HG02571 (cell line): Measurements from ENCODE around the gene SMIM1.

Experiments used
- ATAC-seq: cut with Tn5 transposase; IDR thresholded peaks from one replicate; pipeline ENCODE4 v1.9.1; 2021; ENCODE audit warnings: mild to moderate bottlenecking, moderate library complexity; ENCODE audit not compliant: unreplicated experiment

SMIM1 gene

DNA sequence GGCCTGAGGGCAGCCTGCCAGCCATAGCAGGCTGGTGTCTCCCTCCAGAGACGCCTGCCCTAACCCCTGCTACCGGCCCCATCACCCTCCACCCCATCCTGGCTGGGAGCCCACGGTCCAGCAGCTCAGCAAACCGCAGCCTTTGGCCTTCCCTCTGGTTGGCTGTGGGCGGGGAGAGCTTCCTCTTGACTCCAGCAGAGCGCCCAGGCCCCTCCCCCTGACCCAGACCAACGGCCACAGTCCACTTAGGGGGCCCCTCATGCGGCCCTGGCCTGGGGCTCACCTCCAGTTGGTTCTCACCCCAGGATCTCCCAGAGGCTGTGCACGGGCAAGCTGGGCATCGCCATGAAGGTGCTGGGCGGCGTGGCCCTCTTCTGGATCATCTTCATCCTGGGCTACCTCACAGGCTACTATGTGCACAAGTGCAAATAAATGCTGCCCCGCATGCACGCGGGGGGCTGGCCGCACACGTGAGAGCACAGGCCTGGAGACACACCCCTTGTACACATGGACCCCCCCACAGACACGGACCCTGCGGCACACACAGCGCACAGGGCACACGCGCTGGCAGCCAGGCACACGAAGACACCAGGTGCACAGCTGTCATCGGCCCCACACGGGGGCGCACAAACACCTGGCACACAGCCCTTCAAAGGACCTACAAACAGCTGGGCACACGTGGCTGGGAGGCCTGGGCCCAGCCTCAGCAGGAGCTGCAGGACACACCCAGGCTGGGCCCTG lies 3.1 kb downstream of the SMIM1 start:
- no peak for ATAC-seq

DNA sequence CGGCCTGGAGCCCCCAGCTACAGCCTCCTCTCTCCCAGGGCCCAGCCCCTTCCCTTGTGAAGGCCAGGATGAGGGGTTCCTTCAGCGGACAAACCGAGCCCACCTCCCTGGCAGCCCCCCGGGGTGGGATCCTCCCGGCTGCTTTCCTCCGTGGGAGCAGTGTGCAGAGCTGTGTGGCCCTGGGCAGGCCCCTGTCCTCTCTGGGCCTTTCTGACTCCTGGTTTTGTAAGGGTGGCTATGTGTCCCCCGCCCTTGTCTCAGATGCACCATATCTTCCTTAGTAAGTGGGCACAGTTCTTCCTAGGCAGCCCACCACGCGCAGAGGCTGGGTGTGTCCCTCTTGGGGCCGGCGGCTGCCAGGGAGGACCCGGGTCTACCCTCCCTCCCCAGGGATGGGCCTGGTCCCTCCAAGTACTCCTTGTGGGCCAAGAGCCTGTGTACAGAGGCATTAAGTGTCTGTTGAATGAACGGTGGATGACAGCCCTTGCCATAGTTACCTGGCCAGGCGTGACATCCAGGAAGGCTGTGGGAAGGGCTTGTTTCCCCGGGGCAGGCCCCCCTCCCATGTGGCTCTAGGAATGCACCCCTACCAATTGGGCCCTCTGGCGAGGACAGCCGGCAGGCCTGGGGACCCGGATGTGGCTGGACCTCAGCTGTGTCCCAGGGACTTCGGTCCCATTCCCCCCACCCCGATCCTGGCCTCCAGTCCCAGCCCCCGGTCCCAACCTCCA lies 3.8 kb downstream of the SMIM1 start:
- no peak for ATAC-seq

DNA sequence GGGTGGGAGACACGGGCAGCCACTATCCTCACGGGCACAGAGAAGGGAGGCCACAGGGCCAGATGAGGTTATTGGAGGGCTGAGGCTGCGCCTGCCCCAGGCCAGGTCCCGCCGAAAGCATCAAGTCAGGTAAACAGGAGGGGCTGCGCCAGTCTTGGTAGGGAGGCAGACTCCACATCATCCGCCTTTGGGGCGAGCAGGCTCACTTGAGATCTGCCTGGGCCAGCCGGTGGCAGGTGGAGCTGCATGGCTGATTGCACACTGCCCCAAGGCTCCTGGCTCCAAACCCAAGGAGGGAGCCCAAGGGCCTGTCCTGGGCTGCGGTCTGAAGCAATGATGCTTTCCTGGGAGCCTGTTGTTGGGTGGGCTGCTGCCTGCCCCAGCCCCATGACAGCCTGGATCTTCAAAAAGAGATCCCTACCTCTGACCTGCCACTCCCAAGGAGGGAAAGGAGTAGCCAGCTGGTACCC lies 4.6 kb downstream of the SMIM1 start:
- ATAC-seq = no peak

DNA sequence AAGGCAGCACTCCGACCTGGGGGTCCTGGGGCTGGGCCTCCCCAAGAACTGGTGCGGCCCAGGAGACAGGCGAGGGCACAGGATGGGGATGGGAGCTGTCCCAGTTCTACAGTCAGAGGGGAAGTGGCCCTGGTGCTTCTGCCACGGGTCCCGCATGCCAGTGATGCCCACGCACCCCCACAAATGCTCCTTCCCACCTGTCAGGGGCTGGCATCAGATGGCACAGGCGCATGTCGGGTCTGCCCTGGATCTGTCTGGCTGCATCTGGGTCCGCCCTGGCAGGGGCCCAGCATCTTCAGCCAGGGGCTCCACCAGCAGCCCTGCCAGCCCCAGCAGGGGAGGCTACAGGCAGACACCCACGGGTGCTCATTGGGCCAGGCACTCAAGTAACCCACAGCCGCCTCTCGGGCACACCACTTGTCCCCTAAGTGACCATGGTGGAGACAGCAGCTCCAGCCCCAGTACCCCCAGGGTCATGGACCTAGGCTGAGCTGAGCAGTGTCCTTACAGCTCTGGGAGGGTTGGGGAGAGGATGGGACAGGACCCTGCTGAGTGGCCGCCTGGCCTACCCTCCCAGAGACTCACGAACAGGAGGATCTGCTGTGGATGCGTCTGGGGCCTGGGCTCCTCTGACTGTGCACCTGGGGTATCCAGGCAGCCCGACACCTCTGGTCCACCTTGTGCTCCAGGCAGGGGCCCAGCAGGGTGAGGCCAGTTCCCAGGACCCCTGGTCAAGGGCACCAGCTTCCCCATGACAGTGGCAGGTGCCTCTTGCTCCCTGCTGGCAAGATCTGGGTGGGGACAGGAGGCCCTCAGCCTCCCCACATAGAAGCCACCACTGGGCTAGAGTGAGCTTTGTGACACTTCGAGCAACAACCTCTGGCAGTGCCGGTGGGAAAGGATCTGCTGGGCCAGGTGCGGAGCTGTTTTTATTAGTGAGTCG lies 5.4 kb downstream of the SMIM1 start:
- no peak for ATAC-seq

DNA sequence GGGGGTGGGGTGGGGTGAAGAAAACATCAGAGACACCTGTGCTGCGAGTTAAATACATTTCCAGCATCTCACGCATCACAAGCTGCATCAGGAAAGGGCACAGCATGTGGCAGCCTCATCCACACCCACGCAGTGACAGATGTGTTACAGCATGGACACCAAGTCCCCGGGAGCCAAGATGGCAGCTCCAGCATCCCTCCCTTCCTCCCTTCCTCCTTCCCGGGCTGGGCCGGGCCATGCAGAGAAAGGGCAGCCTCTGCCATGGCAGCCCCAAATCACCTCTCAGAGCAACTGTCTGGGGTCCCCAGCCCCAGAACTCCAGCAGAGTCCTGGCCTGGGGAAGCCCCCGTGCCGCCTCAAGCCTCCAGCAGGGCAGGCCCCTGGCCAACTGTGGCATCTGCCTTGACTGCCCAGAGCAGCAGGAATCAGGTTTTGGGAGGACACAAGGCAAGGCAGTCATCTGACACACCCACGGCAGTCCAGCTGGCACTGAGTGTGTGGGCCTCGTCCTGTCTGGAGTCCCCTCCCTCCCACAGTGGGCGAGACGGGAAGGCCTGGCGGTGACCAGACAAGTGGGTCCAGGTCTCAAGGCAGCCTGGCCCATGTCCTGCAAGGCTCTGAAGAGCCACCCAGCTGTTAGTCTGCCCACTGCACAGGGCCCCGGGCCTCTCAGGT lies 6.2 kb downstream of the SMIM1 start:
- no peak for ATAC-seq

DNA sequence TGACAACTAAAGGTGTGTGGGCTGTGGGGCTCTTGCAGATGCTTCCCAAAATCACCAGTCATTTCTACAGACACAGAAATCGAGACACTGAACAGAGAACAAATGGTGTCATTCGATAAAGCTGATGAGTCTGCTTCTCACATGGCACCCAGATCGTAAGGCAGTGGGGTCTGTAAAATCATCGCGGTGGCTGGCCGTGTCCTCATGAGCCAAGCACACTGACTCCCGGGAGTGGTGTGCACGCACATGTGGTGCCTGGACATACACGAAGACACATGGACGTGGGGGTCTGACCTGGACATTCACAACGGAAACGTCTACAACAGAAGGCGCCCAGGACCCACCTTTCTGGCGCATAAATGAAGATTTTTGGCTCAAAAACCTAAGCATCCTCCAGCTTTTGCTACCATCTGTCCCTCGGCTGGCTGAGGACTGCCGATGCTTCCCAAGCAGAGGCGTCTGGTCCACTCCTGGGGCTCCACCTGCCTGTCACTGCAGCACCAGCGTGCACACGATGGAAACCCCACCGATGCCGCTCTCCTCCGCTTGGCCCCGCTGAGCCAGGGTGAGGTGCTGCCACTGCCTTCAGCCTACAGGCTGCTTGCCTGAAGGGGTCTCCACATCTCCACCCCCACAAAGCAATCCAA lies 6.8 kb downstream of the SMIM1 start:
- ATAC-seq = no peak

DNA sequence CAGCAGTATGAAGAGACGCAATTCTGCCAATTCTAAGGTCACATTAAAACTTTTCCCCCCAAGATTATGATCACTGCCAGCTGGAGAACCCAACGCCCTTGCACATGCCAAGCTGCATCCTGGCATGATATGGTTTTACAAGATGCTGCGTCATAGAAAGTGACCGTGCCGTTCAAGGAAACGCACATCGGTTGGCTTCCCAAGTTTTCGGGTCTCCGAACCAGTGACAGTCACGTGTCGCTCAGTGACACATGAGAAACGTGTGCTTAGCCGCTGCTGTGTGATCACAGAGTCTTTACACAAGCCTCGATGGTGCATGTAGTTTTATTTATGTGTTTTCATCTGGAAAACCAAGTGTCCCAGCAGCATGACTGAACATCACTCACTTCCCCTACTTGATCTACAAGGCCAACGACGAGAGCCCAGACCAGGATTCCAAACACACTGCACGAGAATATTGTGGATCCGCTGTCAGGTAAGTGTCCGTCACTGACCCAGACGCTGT lies 7.4 kb downstream of the SMIM1 start:
- no peak for ATAC-seq

DNA sequence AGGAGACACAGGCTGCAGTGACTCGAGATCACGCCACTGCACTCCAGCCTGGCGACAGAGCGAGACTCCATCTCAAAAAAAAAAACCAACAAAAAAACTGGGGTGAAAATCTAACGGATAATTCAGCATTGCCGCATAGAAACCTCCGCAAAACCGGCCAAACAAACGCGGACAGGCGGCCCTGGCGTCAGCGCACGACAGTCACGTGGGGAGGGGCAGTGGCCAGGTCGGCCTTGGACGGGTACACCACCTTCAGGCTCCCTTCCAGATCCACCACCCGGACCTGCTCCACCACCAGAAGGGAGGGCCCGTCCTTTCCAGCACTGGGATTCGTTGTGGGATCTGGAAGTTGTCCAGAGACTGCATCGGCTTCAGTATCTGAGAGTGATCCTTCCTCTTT lies 8.4 kb downstream of the SMIM1 start:
- no peak for ATAC-seq

DNA sequence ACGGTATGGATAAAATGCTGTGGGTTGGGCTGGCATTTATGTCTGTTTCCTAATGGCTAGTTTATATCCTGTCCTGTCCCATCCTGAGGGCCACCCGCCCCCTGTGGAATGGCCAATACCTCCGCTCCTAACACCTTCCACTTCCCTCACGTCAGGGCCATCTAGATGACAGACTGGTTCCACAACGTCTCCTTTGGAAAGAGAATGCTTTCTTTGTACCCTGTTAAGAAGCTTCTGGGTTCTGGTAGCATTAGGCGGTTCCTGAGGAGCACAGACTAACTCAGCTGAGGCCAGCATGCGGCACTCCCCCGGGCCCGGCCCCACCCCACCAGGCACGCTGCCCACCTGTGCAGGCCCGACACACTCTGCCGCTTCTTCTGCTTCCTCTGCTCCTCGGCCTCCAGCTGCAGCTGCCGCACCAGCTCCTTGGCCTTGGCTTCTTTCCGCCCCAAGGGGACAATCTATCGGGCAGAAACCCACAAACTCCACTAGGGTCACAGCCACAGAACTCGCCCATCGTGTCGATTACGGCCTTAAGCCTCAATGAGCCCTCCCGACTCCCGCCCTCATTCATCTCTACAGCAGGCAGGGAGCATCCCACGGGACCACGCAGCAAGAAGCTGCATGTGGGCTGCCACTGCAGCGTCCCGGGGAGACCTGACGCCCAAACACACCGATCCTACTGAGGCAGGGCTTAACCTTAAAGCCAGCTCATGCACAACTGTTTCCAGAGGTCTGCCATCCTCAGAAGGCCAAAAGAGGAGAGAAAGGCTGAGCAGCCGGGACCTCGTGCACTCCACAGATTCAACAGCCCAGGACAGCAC lies 11.3 kb downstream of the SMIM1 start:
- ATAC-seq = no peak

DNA sequence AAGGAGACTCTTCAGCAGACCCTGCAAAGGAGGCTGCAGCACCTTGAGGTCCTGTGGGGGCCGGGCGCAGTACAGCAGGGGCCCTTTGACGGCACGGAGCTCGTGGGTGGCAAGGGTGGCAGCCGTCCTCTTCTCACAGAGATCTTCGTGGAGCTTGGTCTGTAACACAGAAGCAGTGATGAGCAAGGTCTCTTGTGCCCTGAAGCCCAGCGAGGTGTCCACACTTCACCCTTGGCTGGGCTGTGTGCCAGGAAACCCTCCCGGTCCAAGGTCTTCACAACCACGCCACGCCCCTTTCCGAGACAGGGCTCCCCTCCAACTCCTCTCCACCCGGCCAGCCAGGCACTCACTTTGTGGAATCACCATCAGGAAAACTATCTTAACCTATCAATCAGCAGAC lies 12.5 kb downstream of the SMIM1 start:
- no peak for ATAC-seq

DNA sequence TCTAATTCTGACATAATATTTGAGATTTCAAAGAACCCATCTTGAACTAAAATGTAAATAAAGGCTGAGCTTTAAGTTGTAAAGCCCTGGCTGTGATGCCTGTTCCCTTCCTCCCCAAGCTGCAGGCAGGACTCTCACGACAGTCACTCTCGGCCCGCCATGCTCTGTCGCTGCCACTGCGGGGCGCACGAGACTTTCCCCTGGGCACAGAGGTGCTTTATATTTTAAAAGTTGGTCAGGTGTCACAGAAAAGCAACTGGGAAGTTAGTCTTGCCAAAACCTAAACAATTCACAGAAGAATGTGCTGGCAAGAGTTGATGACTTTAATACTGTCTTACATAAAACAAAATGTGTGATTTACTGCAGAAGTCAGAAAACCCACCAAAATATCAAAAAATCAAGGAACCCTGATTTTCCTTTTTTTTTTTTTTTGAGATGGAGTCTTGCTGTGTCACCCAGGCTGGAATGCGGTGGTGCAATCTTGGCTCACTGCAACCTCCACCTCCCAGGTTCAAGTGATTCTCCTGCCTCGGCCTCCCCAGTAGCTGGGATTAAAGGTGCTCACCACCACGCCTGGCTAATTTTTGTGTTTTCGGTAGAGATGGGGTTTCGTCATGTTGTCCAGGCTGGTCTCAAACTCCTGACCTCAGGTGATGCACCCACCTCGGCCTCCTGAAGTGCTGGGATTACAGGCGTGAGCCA lies 13.1 kb downstream of the SMIM1 start:
- ATAC-seq = no peak

DNA sequence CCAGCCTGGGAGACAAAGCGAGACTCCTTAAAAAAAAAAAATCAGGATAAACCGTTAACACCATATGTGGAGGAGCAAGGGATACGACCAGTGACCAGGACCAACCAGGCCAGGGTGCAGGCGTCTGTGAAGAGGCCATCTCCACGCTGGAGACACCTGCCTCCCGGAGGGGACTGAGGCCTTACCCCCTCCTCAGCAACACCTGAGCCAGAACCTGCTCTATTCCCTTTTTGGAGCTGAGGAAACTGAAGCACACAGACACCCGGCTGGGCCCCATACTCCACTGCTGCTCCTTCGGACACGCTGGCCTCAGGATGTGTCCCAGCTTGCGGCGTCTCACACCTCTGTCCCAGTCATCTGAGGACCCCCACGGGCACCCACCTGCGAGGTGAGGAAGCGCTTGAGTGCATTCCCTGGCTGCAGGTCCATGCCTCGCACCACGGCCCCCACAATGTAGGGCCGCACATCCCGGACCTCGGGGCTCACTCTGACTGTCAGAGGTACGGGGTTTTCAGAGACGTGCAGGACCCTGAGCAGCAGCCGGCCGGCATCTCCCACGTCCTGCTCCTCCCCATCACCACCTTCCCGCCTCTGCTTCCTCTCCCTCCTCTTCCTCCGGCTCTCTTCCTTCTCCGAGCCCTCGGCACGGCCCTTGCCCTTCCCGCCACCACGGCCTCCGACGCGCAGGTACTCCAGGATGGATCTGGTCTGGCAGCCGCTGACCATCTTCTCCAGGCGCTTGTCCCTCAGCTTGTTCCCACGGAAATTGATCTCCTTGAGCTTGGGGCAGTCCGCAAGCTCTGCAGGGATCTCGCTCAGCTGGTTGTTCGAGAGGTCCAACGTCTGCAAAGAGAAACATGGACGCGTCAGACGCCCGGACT lies 14.2 kb downstream of the SMIM1 start:
- ATAC-seq = no peak

DNA sequence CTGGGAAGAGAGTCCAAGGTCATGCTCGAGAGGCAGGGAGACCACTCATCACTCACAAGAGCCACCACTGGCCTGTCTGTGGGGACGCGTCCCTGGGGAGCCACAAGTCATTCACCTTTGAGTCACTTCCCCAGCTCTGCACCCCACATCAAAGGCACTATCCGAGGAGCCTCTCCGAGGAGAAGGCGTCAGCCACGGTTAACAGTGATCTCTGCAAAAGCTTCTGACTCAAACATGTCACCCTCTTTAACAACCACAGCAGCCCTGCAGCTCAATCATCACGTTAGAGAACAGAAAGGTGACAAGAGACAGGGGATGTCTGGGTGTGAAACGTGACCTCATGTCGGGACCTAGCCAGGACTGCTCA lies 14.8 kb downstream of the SMIM1 start:
- no peak for ATAC-seq

DNA sequence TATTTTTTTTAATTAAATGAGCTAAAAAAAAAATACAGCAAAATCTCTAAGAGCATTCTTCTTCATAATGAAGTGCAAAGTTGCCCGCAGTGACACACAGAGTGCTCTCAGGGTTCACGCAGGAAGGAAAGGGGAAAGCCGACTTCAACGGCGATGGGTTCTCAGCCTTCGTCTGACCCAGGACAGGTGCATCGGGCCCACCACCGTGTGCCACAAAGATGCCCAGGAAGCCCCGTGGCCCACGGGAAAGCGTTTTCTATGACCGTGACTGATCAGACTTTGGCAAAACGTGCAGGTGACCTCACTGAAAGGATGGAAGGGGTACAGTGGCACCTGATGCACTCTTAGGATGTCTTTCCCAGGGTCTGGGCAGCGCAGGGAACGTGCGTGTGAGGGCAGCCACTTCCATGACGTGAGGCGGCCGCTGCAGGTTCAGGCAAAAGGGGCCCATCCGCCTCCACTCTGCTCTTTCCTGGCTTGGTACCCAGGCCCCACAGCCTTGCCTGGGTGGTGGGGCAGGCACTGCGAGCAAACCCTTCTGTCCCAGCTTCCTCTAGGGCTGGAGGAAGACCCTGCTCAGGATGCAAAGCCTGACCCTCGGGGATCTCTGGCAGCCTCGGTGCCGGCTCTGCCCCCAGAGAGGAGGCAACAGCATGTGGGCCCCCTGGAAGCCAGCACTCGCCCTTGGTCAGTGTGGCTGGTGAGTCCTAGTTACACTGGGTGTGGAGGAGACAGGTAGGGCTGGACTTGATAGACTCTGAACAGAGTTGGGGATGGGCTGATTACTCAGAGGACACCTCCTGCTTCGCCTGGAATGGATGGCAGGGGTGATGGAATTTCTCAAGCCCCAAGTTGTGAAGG lies 15.4 kb downstream of the SMIM1 start:
- no peak for ATAC-seq

DNA sequence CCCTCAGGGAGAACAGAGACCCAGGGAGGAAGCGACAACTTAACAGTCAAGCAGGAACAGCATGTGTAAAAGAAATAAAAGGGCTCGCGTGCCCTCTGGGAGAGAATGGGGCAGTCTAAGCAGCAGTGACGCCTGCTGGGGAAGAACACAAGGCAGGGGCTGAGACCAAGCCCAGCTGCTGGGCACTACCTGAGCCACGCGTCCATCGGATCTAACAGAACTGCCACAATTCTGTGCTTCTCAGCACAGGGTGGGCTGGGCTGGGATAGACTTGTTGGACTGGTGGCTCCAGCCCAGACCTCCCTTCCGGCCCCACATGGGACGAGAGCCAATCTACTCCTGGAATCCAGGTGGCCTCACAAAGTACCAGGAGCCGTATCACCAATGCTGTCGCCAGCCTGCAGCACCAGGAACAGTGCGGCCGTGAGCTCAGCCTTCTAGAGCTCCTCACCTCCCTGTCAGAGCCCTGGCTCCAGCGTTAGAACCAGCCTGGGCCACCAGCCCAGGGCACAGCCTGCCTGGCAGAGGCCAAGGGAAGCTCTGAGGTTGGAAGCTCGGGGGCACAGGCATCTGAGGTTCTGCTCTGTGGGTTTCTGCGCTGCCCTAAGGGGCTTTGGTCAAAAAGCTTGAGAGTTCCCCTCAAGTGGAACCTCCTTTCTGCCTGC lies 16.3 kb downstream of the SMIM1 start:
- ATAC-seq = no peak
